MM.1S (cell line): ENCODE measurements around the gene CHTOP.
"Not testable (repeated sequence)": the region's sequence is repeated elsewhere in the genome, so short reads cannot be mapped to it uniquely, and the experiment has no call there.

Experiments
- DNase-seq: peaks from one replicate; pipeline ENCODE4 v3.0.0-alpha.2; 2015
- H2AFZ ChIP-seq: fragments of 300-600 bp; sonication (generic); 2 replicates; pipeline ENCODE4 v1.6.0; 2016; ENCODE audit warnings: antibody characterized with exemption, low read length
- H3F3A ChIP-seq: fragments of 300-600 bp; sonication (generic); 2 replicates; pipeline ENCODE4 v1.6.1; 2016; ENCODE audit warnings: mild to moderate bottlenecking, antibody characterized with exemption, low read length, moderate library complexity, mixed read lengths; ENCODE audit not compliant: insufficient read depth
- H3K27ac ChIP-seq: fragments of 300-600 bp; sonication (generic); 2 replicates; pipeline ENCODE4 v1.5.1; 2016; ENCODE audit warnings: mild to moderate bottlenecking, low read length
- H3K27me3 ChIP-seq: fragments of 300-600 bp; sonication (generic); replicated peaks from 2 replicates; pipeline ENCODE4 v1.6.0; 2016; ENCODE audit warnings: low read length; ENCODE audit not compliant: insufficient read depth
- H3K36me3 ChIP-seq: fragments of 300-600 bp; sonication (generic); replicated peaks from 2 replicates; pipeline ENCODE4 v1.6.1; 2016; ENCODE audit warnings: mild to moderate bottlenecking, low read length, mixed read lengths; ENCODE audit not compliant: insufficient read depth
- H3K4me1 ChIP-seq: fragments of 300-600 bp; sonication (generic); 2 replicates; pipeline ENCODE4 v1.6.1; 2016; ENCODE audit warnings: low read length, mixed read lengths
- H3K4me2 ChIP-seq: fragments of 300-600 bp; sonication (generic); 2 replicates; pipeline ENCODE4 v1.6.0; 2016; ENCODE audit warnings: low read depth, low read length
- H3K4me3 ChIP-seq: fragments of 300-600 bp; sonication (generic); 2 replicates; pipeline ENCODE4 v1.5.1; 2016; ENCODE audit warnings: low read length, mixed read lengths
- H3K79me2 ChIP-seq: fragments of 300-600 bp; sonication (generic); 2 replicates; pipeline ENCODE4 v1.6.1; 2016; ENCODE audit warnings: mixed run types, low read length, mixed read lengths
- H3K9ac ChIP-seq: fragments of 300-600 bp; sonication (generic); 2 replicates; pipeline ENCODE4 v1.6.1; 2016; ENCODE audit warnings: low read length, mixed read lengths
- H3K9me2 ChIP-seq: fragments of 300-600 bp; sonication (generic); replicated peaks from 2 replicates; pipeline ENCODE4 v1.6.1; 2016; ENCODE audit warnings: mild to moderate bottlenecking, low read length, mixed read lengths; ENCODE audit not compliant: insufficient read depth
- H3K9me3 ChIP-seq: fragments of 300-600 bp; sonication (generic); replicated peaks from 2 replicates; pipeline ENCODE4 v1.6.1; 2016; ENCODE audit warnings: mild to moderate bottlenecking, low read length, mixed read lengths; ENCODE audit not compliant: insufficient read depth
- H4K20me1 ChIP-seq: fragments of 300-600 bp; sonication (generic); 2 replicates; pipeline ENCODE4 v1.6.1; 2016; ENCODE audit warnings: mild to moderate bottlenecking, low read length, moderate library complexity, mixed read lengths; ENCODE audit not compliant: insufficient read depth
- CTCF ChIP-seq: fragments of 300-600 bp; sonication (generic); IDR thresholded peaks from 2 replicates; pipeline ENCODE4 v1.5.1; 2016; ENCODE audit warnings: antibody characterized with exemption, low read length, mixed read lengths
- EZH2 ChIP-seq: fragments of 300-600 bp; sonication (generic); optimal IDR thresholded peaks from 2 replicates; pipeline ENCODE3; 2017; ENCODE audit warnings: low read depth, mild to moderate bottlenecking, antibody characterized with exemption, low read length, mixed read lengths
- EZH2phosphoT487 ChIP-seq: fragments of 300-600 bp; sonication (generic); IDR thresholded peaks from 2 replicates; pipeline ENCODE4 v1.6.1; 2018; ENCODE audit warnings: antibody characterized with exemption, low read length

CHTOP gene

DNA sequence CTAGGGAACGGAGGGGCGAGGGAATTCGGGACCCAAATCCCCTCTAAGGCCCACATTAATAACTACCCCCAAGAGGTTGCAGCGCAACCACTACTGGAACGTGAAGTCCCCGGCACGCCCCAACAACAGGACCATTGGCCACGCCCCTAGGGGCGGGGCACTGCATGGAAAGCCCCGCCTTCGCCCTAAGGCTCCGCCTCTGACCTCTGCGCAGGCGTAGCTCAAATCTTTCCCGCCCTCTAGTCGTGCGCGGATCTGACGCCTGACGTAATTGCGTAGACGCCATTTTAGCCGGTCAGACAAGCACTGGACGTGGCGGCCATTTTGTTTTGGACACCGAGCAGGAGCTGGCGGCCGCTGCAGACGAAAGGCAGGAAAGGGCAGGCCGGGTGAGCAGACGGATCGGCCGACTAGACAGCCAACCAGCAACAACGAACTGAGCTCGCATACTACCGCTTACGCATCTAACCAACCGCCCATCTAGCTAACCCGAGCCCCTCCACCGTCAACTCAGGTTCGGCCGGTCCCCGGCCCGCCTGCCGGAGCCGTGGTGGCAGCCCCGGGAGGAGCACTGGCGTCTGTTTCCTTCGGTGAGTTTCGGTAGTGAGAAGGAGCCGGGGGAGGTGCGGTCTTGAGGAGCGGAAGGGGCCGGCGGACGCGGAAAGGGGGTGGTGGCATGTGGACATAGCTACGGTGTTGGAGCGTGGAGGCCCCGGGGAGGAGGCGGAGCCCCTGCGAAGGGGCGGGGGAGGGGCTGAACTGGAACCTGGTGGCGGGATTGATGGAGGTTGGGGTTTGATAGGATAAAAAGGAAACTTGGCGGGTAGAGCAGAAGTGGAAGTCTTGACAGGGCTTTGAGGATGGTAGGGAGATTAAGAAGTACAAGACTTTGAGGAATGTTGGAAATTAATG, at the start of gene CHTOP:
TSS of gene CHTOP (plus strand) at position 313 of the 912 bp plus-strand sequence. CDS start 2,523 bp downstream, outside the sequence.
- Histone ChIP-seq H3K4me3 (peak within 1 kb of the TSS; percentile 92), H3K79me2 (peaks cover 50% of the 10 kb centered on the region), H3K9ac (peak within 1 kb of the TSS; percentile 99), H4K20me1 (no peaks in the 10 kb centered on the region), H3K27me3 (no peaks in the 10 kb centered on the region), H2AFZ (peak within 1 kb of the TSS; percentile 27), H3K9me2 (no peaks in the 10 kb centered on the region), H3F3A (peaks cover 5% of the 10 kb centered on the region), H3K9me3 (no peaks in the 10 kb centered on the region), H3K4me2 (peak within 1 kb of the TSS; percentile 64; the same call in 1 of the 2 replicates), H3K36me3 (peaks cover 27% of the 10 kb centered on the region), H3K27ac (peak within 1 kb of the TSS; percentile 95), H3K4me1 (peaks cover 4% of the 10 kb centered on the region; the same call in 1 of the 2 replicates)
- peak; percentile 100 for DNase-seq
- no peak for TF ChIP-seq CTCF
- no peak for TF ChIP-seq EZH2phosphoT487

DNA sequence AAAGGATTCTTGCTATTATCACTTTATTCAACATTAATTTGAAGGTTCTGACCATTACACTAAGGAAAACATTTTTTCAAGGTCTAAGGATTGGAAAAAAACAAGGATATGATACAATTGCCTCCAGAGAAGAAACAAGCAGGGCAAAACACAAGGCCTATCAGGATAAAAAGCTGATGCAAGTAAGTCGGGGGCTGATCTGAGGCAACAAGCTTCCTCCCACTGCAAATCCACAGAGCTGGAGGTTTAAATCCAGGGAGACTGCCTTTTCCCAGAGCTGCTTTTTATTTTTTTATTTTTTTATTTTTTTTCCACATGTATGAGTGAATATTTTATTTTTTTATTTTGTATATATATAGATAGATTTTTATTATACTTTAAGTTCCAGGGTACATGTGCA, 48.9 kb upstream of the CHTOP start:
- Histone ChIP-seq H3K27ac (no peak overlapping the region), H2AFZ (no peak overlapping the region), H3K36me3 (no peaks in the 10 kb centered on the region)

DNA sequence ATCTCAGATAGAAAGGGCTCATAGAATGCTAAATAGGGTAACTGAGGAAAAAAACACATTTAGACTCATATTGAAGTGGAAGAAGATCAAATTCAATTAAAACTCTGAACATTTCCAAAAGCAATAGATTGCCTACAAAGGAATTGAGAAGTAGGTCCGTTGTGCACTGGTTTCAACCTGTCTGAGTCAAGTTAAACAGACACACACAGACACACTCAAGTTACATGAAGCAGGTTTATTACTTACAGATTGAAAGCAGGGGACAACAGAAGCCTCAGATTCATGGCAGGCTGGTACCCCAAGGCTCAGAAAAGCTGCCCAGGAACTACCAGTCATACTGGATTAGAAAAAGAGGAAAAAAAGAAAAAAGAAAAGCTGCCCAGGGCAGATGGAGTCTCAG, 47.5 kb upstream of the CHTOP start:
- no peaks in the 10 kb centered on the region for H4K20me1 ChIP-seq
- no peak overlapping the region for H3K27ac ChIP-seq
- H2AFZ ChIP-seq: no peak overlapping the region
- H3K4me3 ChIP-seq: no peak overlapping the region
- H3K27me3 ChIP-seq: no peaks in the 10 kb centered on the region
- no peaks in the 10 kb centered on the region for H3K9me3 ChIP-seq
- H3K9me2 ChIP-seq: no peaks in the 10 kb centered on the region
- no peaks in the 10 kb centered on the region for H3K4me1 ChIP-seq
- no peaks in the 10 kb centered on the region for H3F3A ChIP-seq
- H3K9ac ChIP-seq: no peak overlapping the region
- TF ChIP-seq EZH2 (no peak), CTCF (no peak), EZH2phosphoT487 (no peak)
- DNase-seq: no peak
- no peaks in the 10 kb centered on the region for H3K36me3 ChIP-seq
- H3K4me2 ChIP-seq: no peak overlapping the region
- H3K79me2 ChIP-seq: no peaks in the 10 kb centered on the region

More for the DNA sequence above, 48.9 kb upstream of the CHTOP start:
- Histone ChIP-seq H3K27me3 (no peaks in the 10 kb centered on the region), H3K9ac (no peak overlapping the region), H3K9me3 (no peaks in the 10 kb centered on the region), H3K4me3 (no peak overlapping the region), H3K4me1 (no peaks in the 10 kb centered on the region), H3K4me2 (no peak overlapping the region), H3K79me2 (no peaks in the 10 kb centered on the region), H4K20me1 (no peaks in the 10 kb centered on the region), H3K9me2 (no peaks in the 10 kb centered on the region), H3F3A (no peaks in the 10 kb centered on the region)
- no peak for DNase-seq
- no peak for TF ChIP-seq EZH2

GRCh38 chr1:153587314-153587713, 46.6 kb upstream of the CHTOP start:
- H4K20me1 ChIP-seq: no peaks in the 10 kb centered on the region
- H3K79me2 ChIP-seq: no peaks in the 10 kb centered on the region
- H3K4me3 ChIP-seq: no peak overlapping the region
- no peaks in the 10 kb centered on the region for H3K9me2 ChIP-seq
- no peaks in the 10 kb centered on the region for H3K27me3 ChIP-seq
- H3K36me3 ChIP-seq: no peaks in the 10 kb centered on the region
- H3K9ac ChIP-seq: no peak overlapping the region
- H3K27ac ChIP-seq: no peak overlapping the region
- TF ChIP-seq EZH2 (no peak), CTCF (no peak), EZH2phosphoT487 (no peak)
- H2AFZ ChIP-seq: no peak overlapping the region
- no peaks in the 10 kb centered on the region for H3F3A ChIP-seq
- DNase-seq: no peak
- no peaks in the 10 kb centered on the region for H3K9me3 ChIP-seq
- no peaks in the 10 kb centered on the region for H3K4me1 ChIP-seq
- H3K4me2 ChIP-seq: no peak overlapping the region

DNA sequence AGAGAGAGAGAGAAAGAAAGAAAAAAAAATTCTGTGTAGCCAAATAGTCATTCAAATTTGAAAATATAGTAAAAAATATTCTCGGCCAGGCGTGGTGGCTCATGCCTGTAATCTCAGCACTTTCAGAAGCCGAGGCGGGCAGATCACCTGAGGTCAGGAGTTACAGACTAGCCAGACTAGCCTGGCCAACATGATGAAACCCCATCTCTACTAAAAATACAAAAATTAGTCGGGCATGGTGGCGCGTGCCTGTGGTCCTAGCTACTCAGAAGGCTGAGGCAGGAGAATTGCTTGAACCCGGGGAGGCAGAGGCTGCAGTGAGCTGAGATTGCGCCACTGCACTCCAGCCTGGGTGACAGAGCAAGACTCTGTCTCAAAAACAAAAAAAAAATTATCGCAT, 45.8 kb upstream of the CHTOP start:
- H3K79me2 ChIP-seq, DNase-seq, H3K27ac ChIP-seq, H3K27me3 ChIP-seq, H3K4me2 ChIP-seq, H3K4me1 ChIP-seq, H3K36me3 ChIP-seq, H3K9me3 ChIP-seq, H3K9ac ChIP-seq, H3F3A ChIP-seq, H3K9me2 ChIP-seq, H3K4me3 ChIP-seq, H2AFZ ChIP-seq, H4K20me1 ChIP-seq: not testable (repeated sequence)
